GM12801 (cell line): ENCODE measurements around the gene CLSTN2.

Experiments
- CTCF ChIP-seq: IDR thresholded peaks from one replicate; pipeline ENCODE4 v1.5.1; 2011; ENCODE audit warnings: control low read depth; ENCODE audit not compliant: insufficient read length; ENCODE audit errors: extremely low read depth

Gene CLSTN2

GRCh38 chr3:140076552-140076951 is 141.6 kb downstream of the CLSTN2 start:
- TF ChIP-seq CTCF = no peak

- no peak for TF ChIP-seq CTCF
Measured at GRCh38 chr3:140077406-140077805, 142.4 kb downstream of the CLSTN2 start.

GRCh38 chr3:140078343-140078742 is 143.4 kb downstream of the CLSTN2 start:
- no peak for TF ChIP-seq CTCF

- no peak for TF ChIP-seq CTCF
Measured at GRCh38 chr3:140078940-140079339, 144.0 kb downstream of the CLSTN2 start.

GRCh38 chr3:140081887-140082286 is 146.9 kb downstream of the CLSTN2 start:
- TF ChIP-seq CTCF = no peak

GRCh38 chr3:140085001-140085400 is 150.0 kb downstream of the CLSTN2 start:
- no peak for TF ChIP-seq CTCF

- TF ChIP-seq CTCF = no peak
Measured at GRCh38 chr3:140086642-140087041, 151.7 kb downstream of the CLSTN2 start.

GRCh38 chr3:140088058-140088457 is 153.1 kb downstream of the CLSTN2 start:
- TF ChIP-seq CTCF = no peak
